ENCODE measurements around the gene GNG12. TPM values are rescaled to one million over a fixed set of nuclear protein-coding genes. Genes with fewer than 3 reads are reported as not detected.

Gene GNG12
- total RNA-seq, 4 donors from 2014 or later: 17.9 to 24.5 (median 22.1) TPM

GRCh38 chr1:67771152-67771551, 62.1 kb downstream of the GNG12 start:
- in situ Hi-C loops (cut with MboI; ENCODE audit: low sequenced_read_pairs in 4 of 4) (loop anchor here in 3 of 4 donors (10.0 to 25.0 kb wide), 3 partner anchors 334 to 566 kb away; no protein-coding TSS in a partner anchor), intact Hi-C loops (cut with DNase I; ENCODE audit: low total_unique reads) (no loop called here)
- Histone ChIP-seq H3K4me1 (peaks cover 0 to 6% of the 10 kb centered on the region in 2 donors), H3K9me3 (no peaks in the 10 kb centered on the region), H3K27ac (no peak overlapping the region), H3K36me3 (no peaks in the 10 kb centered on the region), H3K27me3 (no peaks in the 10 kb centered on the region), H3K4me3 (no peak overlapping the region)
- no peak for ATAC-seq
- TF ChIP-seq, protein P1, sequence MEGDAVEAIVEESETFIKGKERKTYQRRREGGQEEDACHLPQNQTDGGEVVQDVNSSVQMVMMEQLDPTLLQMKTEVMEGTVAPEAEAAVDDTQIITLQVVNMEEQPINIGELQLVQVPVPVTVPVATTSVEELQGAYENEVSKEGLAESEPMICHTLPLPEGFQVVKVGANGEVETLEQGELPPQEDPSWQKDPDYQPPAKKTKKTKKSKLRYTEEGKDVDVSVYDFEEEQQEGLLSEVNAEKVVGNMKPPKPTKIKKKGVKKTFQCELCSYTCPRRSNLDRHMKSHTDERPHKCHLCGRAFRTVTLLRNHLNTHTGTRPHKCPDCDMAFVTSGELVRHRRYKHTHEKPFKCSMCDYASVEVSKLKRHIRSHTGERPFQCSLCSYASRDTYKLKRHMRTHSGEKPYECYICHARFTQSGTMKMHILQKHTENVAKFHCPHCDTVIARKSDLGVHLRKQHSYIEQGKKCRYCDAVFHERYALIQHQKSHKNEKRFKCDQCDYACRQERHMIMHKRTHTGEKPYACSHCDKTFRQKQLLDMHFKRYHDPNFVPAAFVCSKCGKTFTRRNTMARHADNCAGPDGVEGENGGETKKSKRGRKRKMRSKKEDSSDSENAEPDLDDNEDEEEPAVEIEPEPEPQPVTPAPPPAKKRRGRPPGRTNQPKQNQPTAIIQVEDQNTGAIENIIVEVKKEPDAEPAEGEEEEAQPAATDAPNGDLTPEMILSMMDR (IDR thresholded peaks at IDR 0.05 in 4 of 5, conservative IDR thresholded peaks at IDR 0.05 in 1 of 5): no peak
- TF ChIP-seq POLR2A (IDR thresholded peaks at IDR 0.05): no peak
- no peak for DNase-seq

DNA sequence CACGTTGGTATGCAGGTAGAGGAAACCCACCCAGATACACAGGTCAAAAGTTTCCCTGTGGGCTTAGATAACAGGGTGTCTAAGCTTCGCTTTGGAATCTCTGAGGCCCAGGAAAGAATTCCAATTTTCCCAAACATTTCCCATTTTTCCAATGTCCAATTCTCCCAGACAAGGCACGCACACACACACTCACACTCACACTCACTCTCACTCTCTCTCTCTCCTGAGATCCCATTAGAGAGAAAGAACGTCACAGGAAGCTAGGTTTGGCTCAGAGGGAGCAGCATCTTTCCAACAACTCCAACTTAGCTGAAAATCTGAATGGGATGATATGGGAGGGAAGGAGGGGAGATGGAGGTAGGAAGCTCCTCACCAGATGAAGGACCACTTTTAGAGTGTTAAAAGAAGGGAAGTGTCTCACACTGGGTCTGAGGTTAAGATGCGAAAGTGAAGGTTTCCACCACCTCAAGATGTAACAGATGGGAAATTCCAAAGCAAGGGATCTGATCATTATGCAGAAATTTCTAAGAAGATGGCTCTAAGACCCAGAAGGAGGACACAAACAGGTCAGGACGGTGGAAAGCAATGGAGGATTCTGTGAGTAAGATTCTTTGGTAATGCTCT, 63.5 kb downstream of the GNG12 start:
- no peaks in the 10 kb centered on the region for H3K9me3 ChIP-seq
- intact Hi-C loops (cut with DNase I; ENCODE audit: low total_unique reads): loop anchor here (5.0 to 10.0 kb wide), 2 partner anchors 63 to 575 kb away; partner anchors contain the start of gene GNG12
- no peaks in the 10 kb centered on the region for H3K27me3 ChIP-seq
- H3K27ac ChIP-seq: no peak overlapping the region
- TF ChIP-seq POLR2A (IDR thresholded peaks at IDR 0.05): no peak
- TF ChIP-seq, protein P1 (IDR thresholded peaks at IDR 0.05 in 4 of 5, conservative IDR thresholded peaks at IDR 0.05 in 1 of 5): no peak
- no peak overlapping the region for H3K4me3 ChIP-seq
- in situ Hi-C loops (cut with MboI; ENCODE audit: low sequenced_read_pairs in 4 of 4): loop anchor here (10.0 to 25.0 kb wide), 5 partner anchors 75 to 568 kb away; no protein-coding TSS in a partner anchor
- DNase-seq (no peak), ATAC-seq (no peak)
- no peaks in the 10 kb centered on the region for H3K36me3 ChIP-seq
- H3K4me1 ChIP-seq: peaks cover 0 to 6% of the 10 kb centered on the region in 2 donors

DNA sequence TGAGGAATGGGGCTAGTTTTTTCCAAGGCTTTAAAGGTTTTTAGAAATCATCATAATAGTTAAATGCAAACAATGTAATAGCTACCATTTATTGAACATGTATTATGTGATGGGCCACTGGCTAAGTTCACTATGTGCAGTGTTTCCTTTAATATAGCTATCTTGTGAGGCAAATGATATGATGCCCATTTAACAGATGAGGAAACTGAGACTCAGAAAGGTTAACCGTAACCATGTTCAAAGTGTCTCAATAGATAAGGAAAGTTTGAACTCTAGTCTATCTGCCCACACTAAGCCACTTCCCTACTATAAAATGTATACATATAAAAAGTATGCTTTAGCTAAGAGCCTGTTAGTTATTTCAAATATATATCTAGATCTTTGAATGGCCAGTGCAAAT, 64.8 kb downstream of the GNG12 start:
- DNase-seq: no peak

GRCh38 chr1:67767103-67767782, 66.0 kb downstream of the GNG12 start:
- in situ Hi-C loops (cut with MboI; ENCODE audit: low sequenced_read_pairs in 4 of 4): loop anchor here in 3 of 4 donors (10.0 to 25.0 kb wide), 4 partner anchors 78 to 570 kb away; no protein-coding TSS in a partner anchor
- Histone ChIP-seq H3K4me1 (peaks cover 0 to 6% of the 10 kb centered on the region in 2 donors), H3K27ac (no peak overlapping the region)

More for the DNA sequence above, 64.8 kb downstream of the GNG12 start:
- H3K27ac ChIP-seq: no peak overlapping the region
- H3K27me3 ChIP-seq: no peaks in the 10 kb centered on the region
- intact Hi-C loops (cut with DNase I; ENCODE audit: low total_unique reads): loop anchor here (5.0 to 10.0 kb wide), 2 partner anchors 64 to 576 kb away; partner anchors contain the start of gene GNG12
- ATAC-seq: no peak
- peaks cover 0 to 6% of the 10 kb centered on the region in 2 donors for H3K4me1 ChIP-seq
- H3K4me3 ChIP-seq: no peak overlapping the region
- H3K36me3 ChIP-seq: no peaks in the 10 kb centered on the region
- no peaks in the 10 kb centered on the region for H3K9me3 ChIP-seq
- in situ Hi-C loops (cut with MboI; ENCODE audit: low sequenced_read_pairs in 4 of 4): loop anchor here in 3 of 4 donors (10.0 to 25.0 kb wide), 4 partner anchors 76 to 569 kb away; no protein-coding TSS in a partner anchor
- no peak for TF ChIP-seq POLR2A (IDR thresholded peaks at IDR 0.05)
- TF ChIP-seq, protein P1 (IDR thresholded peaks at IDR 0.05 in 4 of 5, conservative IDR thresholded peaks at IDR 0.05 in 1 of 5): no peak

More at GRCh38 chr1:67767103-67767782, 66.0 kb downstream of the GNG12 start:
- no peaks in the 10 kb centered on the region for H3K27me3 ChIP-seq
- DNase-seq: no peak
- H3K9me3 ChIP-seq: no peaks in the 10 kb centered on the region
- intact Hi-C loops (cut with DNase I; ENCODE audit: low total_unique reads): loop anchor here (2.0 to 10.0 kb wide), 3 partner anchors 65 to 578 kb away; partner anchors contain the start of gene GNG12
- TF ChIP-seq POLR2A (IDR thresholded peaks at IDR 0.05): no peak
- TF ChIP-seq, protein P1 (IDR thresholded peaks at IDR 0.05 in 4 of 5, conservative IDR thresholded peaks at IDR 0.05 in 1 of 5): no peak
- no peak for ATAC-seq
- H3K4me3 ChIP-seq: no peak overlapping the region
- H3K36me3 ChIP-seq: no peaks in the 10 kb centered on the region
